ENCODE data around the gene NKIRAS2.
"Not testable (repeated sequence)": the region's sequence is repeated elsewhere in the genome, so short reads cannot be mapped to it uniquely, and the experiment has no call there.

The NKIRAS2 gene

GRCh38 chr17:41996855-41997164 is 23.1 kb upstream of the NKIRAS2 start:
- FAIRE-seq: peak; percentile 31
- DNase-seq (ENCODE audit: insufficient read length, low spot score): no peak

GRCh38 chr17:41998497-41998896 is 21.4 kb upstream of the NKIRAS2 start:
- no peak for FAIRE-seq
- DNase-seq (ENCODE audit: insufficient read length, low spot score): no peak

GRCh38 chr17:42000413-42001133 is 19.3 kb upstream of the NKIRAS2 start:
- no peak for DNase-seq (ENCODE audit: insufficient read length, low spot score)
- FAIRE-seq: no peak

GRCh38 chr17:42001729-42002128 is 18.2 kb upstream of the NKIRAS2 start:
- FAIRE-seq (no peak), DNase-seq (ENCODE audit: insufficient read length, low spot score) (no peak)

- DNase-seq (ENCODE audit: insufficient read length, low spot score): no peak
Observed at GRCh38 chr17:42002175-42002791, 17.6 kb upstream of the NKIRAS2 start.

GRCh38 chr17:42002792-42003301 is 17.0 kb upstream of the NKIRAS2 start:
- FAIRE-seq (no peak), DNase-seq (ENCODE audit: insufficient read length, low spot score) (no peak)

More at GRCh38 chr17:42002175-42002791, 17.6 kb upstream of the NKIRAS2 start:
- no peak for FAIRE-seq

GRCh38 chr17:42005166-42005565 is 14.7 kb upstream of the NKIRAS2 start:
- no peak for FAIRE-seq

GRCh38 chr17:42009170-42009569 is 10.7 kb upstream of the NKIRAS2 start:
- FAIRE-seq (no peak), DNase-seq (ENCODE audit: insufficient read length, low spot score) (no peak)

More at GRCh38 chr17:42005166-42005565, 14.7 kb upstream of the NKIRAS2 start:
- DNase-seq (ENCODE audit: insufficient read length, low spot score): no peak

- not testable (repeated sequence) for FAIRE-seq; DNase-seq (ENCODE audit: insufficient read length, low spot score)
Observed at GRCh38 chr17:42010266-42010680, 9.6 kb upstream of the NKIRAS2 start.

GRCh38 chr17:42010898-42011516 is 8.9 kb upstream of the NKIRAS2 start:
- DNase-seq (ENCODE audit: insufficient read length, low spot score) (peak; percentile 63), FAIRE-seq (no peak)

GRCh38 chr17:42012363-42012762 is 7.5 kb upstream of the NKIRAS2 start:
- DNase-seq (ENCODE audit: insufficient read length, low spot score); FAIRE-seq: not testable (repeated sequence)

GRCh38 chr17:42013740-42014139 is 6.2 kb upstream of the NKIRAS2 start:
- not testable (repeated sequence) for DNase-seq (ENCODE audit: insufficient read length, low spot score); FAIRE-seq

- FAIRE-seq (no peak), DNase-seq (ENCODE audit: insufficient read length, low spot score) (no peak)
Observed at GRCh38 chr17:42016411-42016831, 3.5 kb upstream of the NKIRAS2 start.

GRCh38 chr17:42016941-42017865 is 2.7 kb upstream of the NKIRAS2 start, which contains the start of gene DNAJC7:
TSS of gene DNAJC7 (minus strand) at chr17:42017439. CDS start at chr17:42017416, 23 bp downstream.
- FAIRE-seq (peak; percentile 92), DNase-seq (ENCODE audit: insufficient read length, low spot score) (peak; percentile 93)

GRCh38 chr17:42017866-42018200 is 2.1 kb upstream of the NKIRAS2 start:
- no peak for FAIRE-seq
- DNase-seq (ENCODE audit: insufficient read length, low spot score): no peak

- no peak for FAIRE-seq
- DNase-seq (ENCODE audit: insufficient read length, low spot score): no peak
Observed at GRCh38 chr17:42018339-42018738, 1.6 kb upstream of the NKIRAS2 start.

GRCh38 chr17:42018988-42019387 is 902 bp upstream of the NKIRAS2 start:
- no peak for FAIRE-seq

GRCh38 chr17:42020845-42021244 is 955 bp downstream of the NKIRAS2 start:
- DNase-seq (ENCODE audit: insufficient read length, low spot score); FAIRE-seq: not testable (repeated sequence)

More at GRCh38 chr17:42018988-42019387, 902 bp upstream of the NKIRAS2 start:
- no peak for DNase-seq (ENCODE audit: insufficient read length, low spot score)

- no peak for DNase-seq (ENCODE audit: insufficient read length, low spot score)
- no peak for FAIRE-seq
Observed at GRCh38 chr17:42023524-42024349, 3.8 kb downstream of the NKIRAS2 start.

GRCh38 chr17:42025191-42025579 is 5.3 kb downstream of the NKIRAS2 start:
- no peak for FAIRE-seq

More at GRCh38 chr17:42025191-42025579, 5.3 kb downstream of the NKIRAS2 start:
- no peak for DNase-seq (ENCODE audit: insufficient read length, low spot score)

Data from HTR-8/SVneo (cell line).